Panc1 (cell line): Measurements from ENCODE around the gene ANO1.

Source experiments
- CTCF ChIP-seq: fragments of 450-650 bp; IDR thresholded peaks from 2 replicates; pipeline ENCODE4 v1.5.1; 2017; ENCODE audit warnings: mild to moderate bottlenecking
- POLR2AphosphoS5 ChIP-seq: IDR thresholded peaks from 2 replicates; pipeline ENCODE4 v1.6.1; 2012; ENCODE audit warnings: mild to moderate bottlenecking, low read depth, low read length, moderate library complexity
- REST ChIP-seq, 2 experiments: IDR thresholded peaks; 2 replicates each; pipeline ENCODE4 v1.6.1; 2011 to 2012; ENCODE audit warnings: low read depth in 2 of 2, control low read depth in 1 of 2, low read length in 1 of 2, mild to moderate bottlenecking in 1 of 2, moderate library complexity in 1 of 2; ENCODE audit not compliant: insufficient read depth in 1 of 2
- SIN3A ChIP-seq: IDR thresholded peaks from 2 replicates; pipeline ENCODE4 v1.6.1; 2012; ENCODE audit warnings: low read depth, mild to moderate bottlenecking, low read length, moderate library complexity, borderline replicate concordance; ENCODE audit not compliant: insufficient read depth
- TCF7L2 ChIP-seq: IDR thresholded peaks from 2 replicates; pipeline ENCODE4 v1.6.1; 2011; ENCODE audit warnings: mild to moderate bottlenecking, low read depth, low read length, inconsistent platforms

DNA sequence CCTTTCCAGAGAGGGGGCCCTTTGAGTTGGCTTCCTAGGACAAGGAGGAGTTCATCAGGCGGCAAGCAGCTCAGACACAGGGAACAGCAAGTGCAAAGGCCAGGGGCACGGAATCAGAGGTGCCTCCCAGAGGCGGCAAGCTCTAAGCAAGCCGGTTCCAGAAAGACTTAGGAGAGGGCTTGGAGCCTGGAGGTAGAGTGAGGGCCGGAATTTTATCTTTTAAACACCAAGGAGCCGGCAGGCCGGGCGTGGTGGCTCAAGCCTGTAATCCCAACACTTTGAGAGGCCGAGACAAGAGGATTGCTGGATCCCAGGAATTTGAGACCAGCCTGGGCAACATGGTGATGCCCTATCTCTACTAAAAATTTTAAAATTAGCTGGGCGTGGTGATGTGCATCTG, 151.6 kb downstream of the ANO1 start:
- TF ChIP-seq CTCF (no peak), REST (IDR thresholded peaks at IDR 0.05; ENCODE audit: insufficient read depth in 1 of 2, low read depth in 2 of 2, low read length in 1 of 2) (no peak), TCF7L2 (no peak), POLR2AphosphoS5 (no peak), SIN3A (no peak)
